GM18511 (cell line): ENCODE data around the gene INPP5F.
"Not testable (repeated sequence)": the region's sequence is repeated elsewhere in the genome, so short reads cannot be mapped to it uniquely, and the experiment has no call there.

ENCODE experiments used
- ATAC-seq: cut with Tn5 transposase; IDR thresholded peaks from one replicate; pipeline ENCODE4 v1.9.1; 2021; ENCODE audit warnings: mild to moderate bottlenecking, moderate library complexity; ENCODE audit not compliant: unreplicated experiment

Gene INPP5F

GRCh38 chr10:119703903-119704508, 21.8 kb upstream of the INPP5F start:
- ATAC-seq: peak; percentile 19

DNA sequence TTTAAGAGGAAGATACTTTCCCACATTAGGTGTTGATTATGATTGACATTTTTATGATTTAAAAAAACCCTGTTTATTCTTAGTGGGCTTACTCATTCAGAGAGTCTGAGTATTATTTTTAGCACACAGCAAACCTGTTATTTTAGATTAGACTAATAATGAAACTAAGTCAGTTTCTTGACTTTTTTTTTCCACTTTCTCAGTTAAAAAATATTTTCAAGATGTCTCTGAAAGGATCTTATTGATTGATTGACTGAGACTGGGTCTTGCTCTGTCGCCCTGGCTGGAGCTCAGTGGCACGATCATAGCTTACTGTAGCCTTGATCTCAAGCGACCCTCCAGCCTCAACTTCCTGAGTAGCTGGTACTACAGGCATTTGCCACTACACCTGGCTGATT, 20.4 kb upstream of the INPP5F start:
- peak; percentile 52 for ATAC-seq

DNA sequence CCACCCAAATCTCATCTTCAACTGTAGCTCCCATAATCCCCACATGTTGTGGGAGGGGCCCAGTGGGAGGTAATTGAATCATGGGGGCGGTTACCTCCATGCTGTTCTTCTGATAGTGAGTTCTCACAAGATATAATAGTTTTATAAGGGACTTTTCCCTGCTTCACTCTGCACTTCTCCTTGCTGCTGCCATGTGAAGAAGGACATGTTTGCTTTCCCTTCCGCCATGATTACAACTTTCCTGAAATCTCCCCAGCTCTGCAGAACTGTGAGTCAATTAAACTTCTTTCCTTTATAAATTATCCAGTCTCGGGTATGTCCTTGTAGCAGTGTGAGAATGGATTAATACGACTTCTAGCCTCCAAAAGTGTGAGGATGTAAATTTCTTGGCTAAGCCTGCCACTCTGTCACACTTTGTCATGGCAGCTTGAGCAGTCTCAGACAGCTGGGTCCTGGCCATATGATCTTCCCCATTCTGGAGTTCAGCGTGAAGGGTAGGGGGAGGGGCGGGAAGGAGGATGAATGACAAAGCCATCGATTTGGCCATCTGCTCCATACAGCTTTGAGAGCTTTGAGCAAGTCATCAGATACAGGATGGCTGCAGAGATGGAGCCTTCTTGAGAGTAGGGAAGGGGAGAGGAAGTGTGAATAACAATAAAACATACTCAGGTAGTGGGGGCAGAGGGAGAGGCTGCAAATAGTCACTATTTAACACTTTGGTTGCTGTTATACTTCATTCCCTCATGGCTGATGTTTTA, 19.1 kb upstream of the INPP5F start:
- ATAC-seq: no peak

- ATAC-seq: not testable (repeated sequence)
Observed at GRCh38 chr10:119707331-119707730, 18.5 kb upstream of the INPP5F start.

GRCh38 chr10:119710935-119711334, 14.9 kb upstream of the INPP5F start:
- not testable (repeated sequence) for ATAC-seq

- ATAC-seq: no peak
Observed at GRCh38 chr10:119713744-119714483, 11.9 kb upstream of the INPP5F start.

DNA sequence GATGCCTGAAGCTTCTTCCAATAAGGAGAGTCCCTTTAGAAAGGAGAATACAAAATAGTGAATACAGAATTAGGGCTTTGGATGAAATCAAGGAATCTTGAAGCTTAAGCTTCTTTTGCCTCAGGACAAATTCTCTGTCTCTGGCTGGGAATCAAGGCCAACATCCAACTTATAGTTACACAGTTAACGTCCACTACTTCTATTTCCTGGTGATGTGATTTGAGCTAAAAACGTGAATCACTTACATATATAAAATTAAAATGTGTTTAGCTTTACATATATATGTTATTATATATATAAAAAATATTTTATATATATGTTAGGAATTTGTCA, 11.4 kb upstream of the INPP5F start:
- ATAC-seq: no peak

DNA sequence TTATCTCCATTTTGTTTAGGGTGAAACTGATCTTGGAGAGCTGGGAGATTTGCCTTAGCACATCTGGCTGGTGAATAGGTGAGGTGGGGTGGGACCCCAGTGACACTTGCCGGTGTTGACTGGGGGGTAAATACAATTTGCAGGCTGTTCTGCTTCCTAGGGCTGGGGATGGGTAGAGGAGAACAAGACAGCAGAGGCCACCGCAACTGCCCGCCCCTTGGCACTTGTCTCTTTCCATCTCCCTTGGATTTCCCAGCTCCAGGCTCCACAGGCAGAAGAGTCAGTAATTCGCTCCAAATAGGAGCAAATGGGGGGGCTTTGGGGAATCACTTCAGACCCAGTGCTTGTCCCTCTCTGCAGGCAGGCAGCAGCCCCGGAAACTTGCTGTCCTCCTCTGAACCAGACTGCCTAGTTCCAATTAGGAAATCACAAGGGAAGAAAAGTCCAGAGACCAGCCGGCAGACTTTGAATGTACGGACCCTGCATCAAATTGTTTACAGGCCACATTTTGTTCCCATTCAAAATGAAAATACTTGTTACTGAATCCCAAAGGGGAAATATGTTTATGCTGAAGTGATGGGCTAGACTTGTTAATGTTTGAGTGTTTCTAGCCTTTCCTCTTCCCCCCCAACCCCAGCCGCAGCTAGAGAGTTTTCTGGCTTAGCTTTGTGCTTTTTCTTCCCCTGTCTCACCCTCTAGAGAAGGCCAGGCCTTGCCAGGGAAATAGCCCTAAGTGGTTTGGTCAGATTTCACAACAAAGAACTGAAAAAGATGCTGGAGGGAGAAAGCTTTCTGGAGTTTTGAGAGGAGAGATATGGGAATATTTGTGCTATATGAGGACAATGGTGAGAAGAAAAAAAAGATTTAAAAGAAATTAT, 10.0 kb upstream of the INPP5F start:
- no peak for ATAC-seq

DNA sequence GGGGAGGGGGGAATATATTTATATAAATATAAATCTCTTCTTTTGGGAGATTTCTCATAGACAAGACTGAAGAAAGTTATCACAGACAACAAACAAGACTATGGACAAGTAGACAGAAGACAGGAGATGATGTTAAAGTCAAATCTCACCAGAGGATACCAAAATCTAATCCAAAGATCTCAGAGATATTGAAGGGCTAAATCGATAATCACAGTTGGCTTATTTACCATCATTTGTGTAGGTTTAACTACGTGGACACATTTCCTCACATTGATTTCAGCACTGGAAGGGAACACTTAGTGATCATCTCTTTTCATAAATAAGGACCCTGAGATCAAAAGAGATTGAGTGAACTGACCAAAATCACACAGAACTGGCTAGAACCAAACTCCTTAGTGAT, 2.7 kb upstream of the INPP5F start:
- ATAC-seq: no peak

DNA sequence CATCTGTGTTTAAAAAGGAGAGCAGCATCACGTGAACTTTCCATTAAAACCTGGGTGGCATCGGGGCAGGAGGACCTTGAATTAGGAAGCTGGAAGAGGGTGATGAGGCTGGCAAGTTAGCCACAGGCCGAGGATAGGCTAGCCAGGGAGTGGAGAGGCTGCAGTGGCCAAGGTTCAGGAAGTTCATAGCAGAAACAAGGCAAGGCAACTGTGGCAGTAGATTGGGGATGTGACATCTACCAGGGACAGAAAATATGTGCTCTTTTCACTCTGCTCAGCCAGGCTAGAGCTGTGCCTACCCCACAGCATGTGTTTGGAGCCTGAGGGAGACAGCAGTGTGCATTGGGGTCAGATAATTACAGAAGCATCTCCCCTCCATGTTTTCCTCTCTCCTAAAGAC, 2.2 kb upstream of the INPP5F start:
- no peak for ATAC-seq

DNA sequence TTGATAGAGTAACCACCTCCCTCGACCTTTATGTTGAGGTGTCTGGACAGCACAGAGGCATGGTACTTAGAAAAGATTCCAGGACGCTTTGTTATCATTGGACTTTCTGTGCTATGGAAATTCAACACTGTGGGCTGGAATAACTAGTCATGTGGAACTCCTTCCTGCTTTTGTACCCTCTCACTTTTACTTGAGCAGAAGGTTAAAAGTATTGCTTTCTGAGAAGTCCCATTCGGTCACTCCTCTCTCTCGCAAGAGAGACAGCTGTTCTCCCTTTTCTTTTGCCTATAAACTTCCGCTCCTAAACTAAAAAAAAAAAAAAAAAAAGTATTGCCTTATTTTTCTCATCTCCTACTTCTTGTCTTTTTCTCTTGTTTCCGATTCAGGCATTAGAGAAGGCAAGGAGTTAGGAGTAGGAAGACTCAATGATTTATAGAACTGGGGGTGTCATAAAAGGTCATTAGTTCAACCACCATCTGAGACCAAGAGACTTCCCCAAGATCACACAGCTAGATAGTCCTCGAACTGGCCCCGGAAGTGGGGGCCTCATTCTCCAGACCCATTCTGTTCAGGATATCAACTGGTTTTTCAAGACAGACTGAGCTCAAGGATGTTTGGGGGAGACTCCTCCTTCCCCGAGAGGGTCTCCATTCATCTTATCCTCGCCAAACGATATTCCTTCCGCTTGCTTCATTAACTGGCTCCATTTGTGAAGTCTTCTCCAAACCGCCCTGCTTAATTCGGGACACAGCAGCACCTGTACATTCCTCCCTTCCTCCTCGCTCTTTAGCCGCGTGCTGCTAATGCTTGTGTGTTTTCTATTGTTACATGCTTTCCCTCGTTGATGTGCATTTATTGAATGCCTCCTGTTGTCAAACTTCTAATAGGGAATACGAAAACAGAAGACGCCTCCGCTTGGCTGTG, 995 bp upstream of the INPP5F start:
- peak; percentile 20 for ATAC-seq

- no peak for ATAC-seq
Observed at GRCh38 chr10:119725517-119725827, 378 bp upstream of the INPP5F start.

- no peak for ATAC-seq
Observed at GRCh38 chr10:119726676-119727261, 919 bp downstream of the INPP5F start.

DNA sequence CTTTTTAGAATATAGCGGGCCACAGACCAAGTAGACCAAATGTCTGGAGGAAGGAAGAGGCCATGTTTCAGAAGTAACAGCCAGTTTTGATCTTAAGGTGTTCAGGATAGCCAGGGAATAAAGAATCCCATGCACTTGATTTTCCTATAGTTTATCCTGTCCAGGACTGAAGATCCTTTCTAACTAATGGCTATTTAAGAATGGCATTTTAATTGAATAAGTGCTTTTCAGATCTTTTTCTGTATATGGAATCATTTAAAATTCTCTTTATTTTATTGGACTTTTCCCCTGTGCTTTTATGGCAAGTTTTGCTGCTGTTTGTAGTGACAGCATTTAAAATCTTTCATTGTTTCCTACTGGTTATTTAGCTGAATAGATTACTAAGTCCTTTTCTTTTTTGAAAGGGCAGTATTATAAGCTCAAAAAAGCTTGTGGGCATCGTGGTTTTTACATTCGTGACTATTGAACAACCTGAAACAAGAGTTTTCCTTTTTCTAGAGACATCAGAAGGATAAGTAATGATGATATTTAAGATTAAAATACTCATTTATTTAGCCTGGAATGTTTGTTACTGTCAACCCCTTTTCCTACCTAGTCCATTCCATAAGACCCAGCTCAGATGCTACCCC, 2.4 kb downstream of the INPP5F start:
- no peak for ATAC-seq

- no peak for ATAC-seq
Observed at GRCh38 chr10:119734396-119735332, 8.8 kb downstream of the INPP5F start.

GRCh38 chr10:119735451-119735850, 9.6 kb downstream of the INPP5F start:
- no peak for ATAC-seq

DNA sequence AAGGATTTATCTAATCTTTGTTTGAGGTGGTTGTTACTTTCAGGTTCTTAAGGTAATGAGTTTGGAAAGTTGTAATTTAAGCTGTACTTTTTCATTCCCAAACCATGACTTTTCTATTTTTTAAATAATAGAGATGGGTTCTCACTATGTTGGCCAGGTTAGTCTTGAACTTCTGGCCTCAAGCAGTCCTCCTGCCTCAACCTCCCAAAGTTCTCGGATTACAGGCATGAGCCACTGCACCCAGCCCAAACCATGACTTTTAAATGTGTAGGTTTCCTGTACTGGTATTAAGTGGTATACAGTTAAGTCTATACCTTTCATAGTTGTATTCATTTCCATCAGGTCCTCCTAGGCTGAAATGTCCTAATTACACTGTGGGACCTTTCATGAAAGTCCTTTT, 10.4 kb downstream of the INPP5F start:
- ATAC-seq: no peak

DNA sequence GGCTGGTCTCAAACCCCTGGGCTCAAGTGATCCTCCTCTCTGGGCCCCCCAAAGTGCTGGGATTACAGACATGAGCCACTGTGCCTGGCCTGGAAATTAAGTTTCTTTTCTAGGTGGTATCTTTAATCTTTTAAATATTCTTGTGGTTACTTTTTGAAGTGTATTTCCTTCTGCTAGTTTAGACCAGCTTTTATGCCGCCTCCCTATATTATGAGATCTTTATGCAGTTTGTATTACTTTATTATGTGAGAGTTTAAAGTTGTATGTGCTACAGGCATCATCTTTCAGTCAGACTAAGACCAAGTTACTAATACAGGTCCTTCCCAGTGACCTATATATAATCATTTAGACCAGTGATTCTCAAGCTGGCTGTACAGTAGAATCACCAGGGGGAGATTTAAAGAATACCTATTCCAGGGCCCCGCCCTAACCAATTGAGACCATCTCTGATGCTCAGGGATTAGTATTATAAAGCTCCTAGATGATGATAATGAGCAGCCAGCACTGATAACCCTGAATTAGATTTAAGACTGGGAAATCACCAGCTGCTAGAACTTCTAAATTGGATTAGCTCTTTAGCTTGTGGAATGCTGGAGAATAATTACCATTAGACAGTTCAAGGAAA, 11.3 kb downstream of the INPP5F start:
- no peak for ATAC-seq
